CD4-positive, alpha-beta memory T cell (primary cell): Measurements from ENCODE around the gene DPF3. TPM values are rescaled to one million over a fixed set of nuclear protein-coding genes. Genes with fewer than 3 reads are reported as not detected.

Experiments used
- CTCF ChIA-PET: fragments of 350-600 bp; sonication (Branson Sonifier 250); formaldehyde crosslinking; loops from one replicate; lab custom pipeline; 2021; ENCODE audit warnings: inconsistent platforms; ENCODE audit not compliant: partially characterized antibody; lab: Charles Lee
- POLR2A ChIA-PET: fragments of 350-600 bp; sonication (Branson Sonifier 250); formaldehyde crosslinking; loops from one replicate; lab custom pipeline; 2021; ENCODE audit not compliant: partially characterized antibody; lab: Charles Lee
- DNase-seq, 5 donors: peaks; one replicate each; pipeline versions ENCODE4 v3.0.0 to v3.0.0-alpha.2; 2020 to 2022; ENCODE audit warnings: mixed read lengths in 1 of 5
- H3K27ac ChIP-seq: one replicate; pipeline ENCODE4 v1.7.0; 2013; ENCODE audit warnings: low read depth, low read length
- H3K27me3 ChIP-seq: 2 replicates; pipeline ENCODE4 v1.7.0; 2013; ENCODE audit warnings: mild to moderate bottlenecking, low read length, moderate library complexity; ENCODE audit not compliant: insufficient read depth
- H3K36me3 ChIP-seq: 2 replicates; pipeline ENCODE4 v1.7.0; 2013; ENCODE audit warnings: mild to moderate bottlenecking, low read length, moderate library complexity; ENCODE audit not compliant: insufficient read depth
- H3K4me1 ChIP-seq: 2 replicates; pipeline ENCODE4 v1.7.0; 2013; ENCODE audit warnings: mild to moderate bottlenecking, low read length, moderate library complexity; ENCODE audit not compliant: insufficient read depth
- H3K4me3 ChIP-seq, 2 donors: one replicate each; pipeline ENCODE4 v1.7.0; 2013; ENCODE audit warnings: low read length in 2 of 2, mild to moderate bottlenecking in 1 of 2
- H3K9me3 ChIP-seq, 2 donors: one replicate each; pipeline ENCODE4 v1.7.0; 2013; ENCODE audit warnings: low read length in 2 of 2, control low read depth in 1 of 2; ENCODE audit not compliant: control insufficient read depth in 1 of 2
- H3K27ac Mint-ChIP-seq, 7 donors: one replicate each; pipeline ENCODE4 v1.8.0; 2020 to 2021; ENCODE audit warnings: mixed read lengths in 7 of 7, mild to moderate bottlenecking in 6 of 7, inconsistent platforms in 3 of 7, moderate library complexity in 3 of 7
- H3K27me3 Mint-ChIP-seq, 2 donors: one replicate each; pipeline ENCODE4 v1.8.0; 2020 to 2021; ENCODE audit warnings: mixed read lengths in 2 of 2
- H3K36me3 Mint-ChIP-seq, 2 donors: one replicate each; pipeline ENCODE4 v1.8.0; 2020 to 2021; ENCODE audit warnings: mixed read lengths in 2 of 2, inconsistent platforms in 1 of 2, mild to moderate bottlenecking in 1 of 2
- H3K4me1 Mint-ChIP-seq, 4 donors: one replicate each; pipeline ENCODE4 v1.8.0; 2020 to 2021; ENCODE audit warnings: mixed read lengths in 4 of 4, mild to moderate bottlenecking in 1 of 4
- H3K4me3 Mint-ChIP-seq, 8 donors: one replicate each; pipeline ENCODE4 v1.8.0; 2020 to 2021; ENCODE audit warnings: mixed read lengths in 8 of 8, mild to moderate bottlenecking in 7 of 8, moderate library complexity in 6 of 8, inconsistent platforms in 3 of 8
- H3K9me3 Mint-ChIP-seq, 8 donors: one replicate each; pipeline ENCODE4 v1.8.0; 2020 to 2021; ENCODE audit warnings: mixed read lengths in 8 of 8, mild to moderate bottlenecking in 5 of 8, inconsistent platforms in 3 of 8, moderate library complexity in 1 of 8
- intact Hi-C: fragments of 100-400 bp; cut with micrococcal nuclease; formaldehyde crosslinking; loops from one replicate; pipeline ENCODE4 v1.15.1; 2023
- polyA plus RNA-seq, 2 donors: library from polyadenylated mRNA; unstranded; fragments of 300-500 nt; fragmentation: Illumina TruSeq; gene quantifications; one replicate each; pipeline ENCODE4 v1.2.3, GENCODE V29; 2021
- total RNA-seq, 2 experiments: library from RNA; stranded (reverse); gene quantifications; one replicate each; pipeline ENCODE4 v1.2.3, GENCODE V29; 2021

The DPF3 gene
- total and polyA plus RNA-seq, 4 experiments from 2014 or later = 0.25 to 0.35 TPM; not detected in 2

GRCh38 chr14:72847721-72848120 lies 46.2 kb downstream of the DPF3 start:
- POLR2A ChIA-PET = no interaction called here
- H3K4me3 ChIP-seq = no peak overlapping the region
- CTCF ChIA-PET = no interaction called here
- H3K4me3 Mint-ChIP-seq = no peak overlapping the region
- no peak for DNase-seq
- H3K27me3 Mint-ChIP-seq = peaks cover 4 to 5% of the 10 kb centered on the region in 2 donors
- H3K27ac Mint-ChIP-seq = peak overlapping the region in 1 of 7 donors; percentile 11
- H3K36me3 Mint-ChIP-seq = no peaks in the 10 kb centered on the region
- H3K4me1 Mint-ChIP-seq = peaks cover 0 to 1% (median 0%) of the 10 kb centered on the region in 4 donors
- intact Hi-C loops = no loop called here
- H3K9me3 Mint-ChIP-seq = no peaks in the 10 kb centered on the region
- H3K36me3 ChIP-seq = no peaks in the 10 kb centered on the region
- no peaks in the 10 kb centered on the region for H3K4me1 ChIP-seq
- H3K27ac ChIP-seq = no peak overlapping the region
- no peaks in the 10 kb centered on the region for H3K9me3 ChIP-seq
- H3K27me3 ChIP-seq = no peaks in the 10 kb centered on the region

- Histone ChIP-seq H3K4me1 (no peaks in the 10 kb centered on the region), H3K27ac (no peak overlapping the region), H3K4me3 (no peak overlapping the region), H3K36me3 (no peaks in the 10 kb centered on the region), H3K27me3 (no peaks in the 10 kb centered on the region), H3K9me3 (no peaks in the 10 kb centered on the region)
- H3K4me3 Mint-ChIP-seq = no peak overlapping the region
- ChIA-PET CTCF (no interaction called here), POLR2A (no interaction called here)
- no peak overlapping the region for H3K27ac Mint-ChIP-seq
- no peaks in the 10 kb centered on the region for H3K9me3 Mint-ChIP-seq
- intact Hi-C loops = no loop called here
- peaks cover 1 to 3% of the 10 kb centered on the region in 2 donors for H3K27me3 Mint-ChIP-seq
- DNase-seq = no peak
- no peaks in the 10 kb centered on the region for H3K36me3 Mint-ChIP-seq
- H3K4me1 Mint-ChIP-seq = no peaks in the 10 kb centered on the region
Measured at GRCh38 chr14:72845683-72846082, 48.2 kb downstream of the DPF3 start.

GRCh38 chr14:72845196-72845595 lies 48.7 kb downstream of the DPF3 start:
- intact Hi-C loops = no loop called here
- DNase-seq = no peak
- H3K27me3 ChIP-seq = no peaks in the 10 kb centered on the region
- no peaks in the 10 kb centered on the region for H3K9me3 Mint-ChIP-seq
- no peaks in the 10 kb centered on the region for H3K36me3 ChIP-seq
- H3K27ac ChIP-seq = no peak overlapping the region
- H3K4me1 Mint-ChIP-seq = no peaks in the 10 kb centered on the region
- no peak overlapping the region for H3K4me3 ChIP-seq
- H3K27me3 Mint-ChIP-seq = peaks cover 0 to 5% of the 10 kb centered on the region in 2 donors
- no peak overlapping the region for H3K27ac Mint-ChIP-seq
- H3K4me3 Mint-ChIP-seq = no peak overlapping the region
- no peaks in the 10 kb centered on the region for H3K4me1 ChIP-seq
- H3K36me3 Mint-ChIP-seq = no peaks in the 10 kb centered on the region
- POLR2A ChIA-PET = no interaction called here
- no peaks in the 10 kb centered on the region for H3K9me3 ChIP-seq
- CTCF ChIA-PET = no interaction called here

- H3K4me1 ChIP-seq = no peaks in the 10 kb centered on the region
- CTCF ChIA-PET = no interaction called here
- no peaks in the 10 kb centered on the region for H3K27me3 ChIP-seq
- Mint-ChIP-seq H3K9me3 (no peaks in the 10 kb centered on the region), H3K36me3 (no peaks in the 10 kb centered on the region), H3K27ac (no peak overlapping the region), H3K4me3 (no peak overlapping the region), H3K4me1 (no peaks in the 10 kb centered on the region), H3K27me3 (peaks cover 0 to 4% of the 10 kb centered on the region in 2 donors)
- no peaks in the 10 kb centered on the region for H3K9me3 ChIP-seq
- intact Hi-C loops = no loop called here
- POLR2A ChIA-PET = no interaction called here
- no peak overlapping the region for H3K27ac ChIP-seq
- H3K36me3 ChIP-seq = no peaks in the 10 kb centered on the region
- DNase-seq = no peak
- H3K4me3 ChIP-seq = no peak overlapping the region
Measured at GRCh38 chr14:72844524-72844923, 49.4 kb downstream of the DPF3 start.

- no peak overlapping the region for H3K27ac Mint-ChIP-seq
- H3K9me3 ChIP-seq = no peaks in the 10 kb centered on the region
- no peaks in the 10 kb centered on the region for H3K36me3 ChIP-seq
- no peaks in the 10 kb centered on the region for H3K4me1 Mint-ChIP-seq
- H3K9me3 Mint-ChIP-seq = no peaks in the 10 kb centered on the region
- H3K4me1 ChIP-seq = no peaks in the 10 kb centered on the region
- DNase-seq = no peak
- peaks cover 0 to 4% of the 10 kb centered on the region in 2 donors for H3K27me3 Mint-ChIP-seq
- CTCF ChIA-PET = no interaction called here
- H3K4me3 ChIP-seq = no peak overlapping the region
- no peak overlapping the region for H3K4me3 Mint-ChIP-seq
- no peaks in the 10 kb centered on the region for H3K27me3 ChIP-seq
- intact Hi-C loops = no loop called here
- H3K27ac ChIP-seq = no peak overlapping the region
- POLR2A ChIA-PET = no interaction called here
- H3K36me3 Mint-ChIP-seq = no peaks in the 10 kb centered on the region
Measured at GRCh38 chr14:72839753-72840607, 53.9 kb downstream of the DPF3 start.

- ChIA-PET POLR2A (no interaction called here), CTCF (no interaction called here)
- no peak overlapping the region for H3K4me3 Mint-ChIP-seq
- no peak overlapping the region for H3K27ac ChIP-seq
- H3K27me3 Mint-ChIP-seq = peaks cover 0 to 4% of the 10 kb centered on the region in 2 donors
- H3K9me3 Mint-ChIP-seq = no peaks in the 10 kb centered on the region
- H3K4me1 ChIP-seq = no peaks in the 10 kb centered on the region
- H3K4me3 ChIP-seq = no peak overlapping the region
- no peak for DNase-seq
- H3K36me3 ChIP-seq = no peaks in the 10 kb centered on the region
- no peak overlapping the region for H3K27ac Mint-ChIP-seq
- H3K27me3 ChIP-seq = no peaks in the 10 kb centered on the region
- H3K36me3 Mint-ChIP-seq = no peaks in the 10 kb centered on the region
- no peaks in the 10 kb centered on the region for H3K9me3 ChIP-seq
- H3K4me1 Mint-ChIP-seq = no peaks in the 10 kb centered on the region
- intact Hi-C loops = no loop called here
Measured at GRCh38 chr14:72839351-72839750, 54.5 kb downstream of the DPF3 start.

GRCh38 chr14:72836085-72836484 lies 57.8 kb downstream of the DPF3 start:
- POLR2A ChIA-PET = no interaction called here
- no peaks in the 10 kb centered on the region for H3K4me1 Mint-ChIP-seq

More at GRCh38 chr14:72836085-72836484, 57.8 kb downstream of the DPF3 start:
- Mint-ChIP-seq H3K36me3 (no peaks in the 10 kb centered on the region), H3K9me3 (no peaks in the 10 kb centered on the region), H3K27ac (no peak overlapping the region), H3K27me3 (peaks cover 3 to 5% of the 10 kb centered on the region in 2 donors), H3K4me3 (no peak overlapping the region)
- intact Hi-C loops = no loop called here
- H3K4me1 ChIP-seq = no peaks in the 10 kb centered on the region
- no peaks in the 10 kb centered on the region for H3K27me3 ChIP-seq
- CTCF ChIA-PET = no interaction called here
- no peak for DNase-seq
- no peak overlapping the region for H3K27ac ChIP-seq
- H3K36me3 ChIP-seq = no peaks in the 10 kb centered on the region
- H3K9me3 ChIP-seq = no peaks in the 10 kb centered on the region
- H3K4me3 ChIP-seq = no peak overlapping the region
